ENCODE measurements around the gene GMDS. TPM values are rescaled to one million over a fixed set of nuclear protein-coding genes. Genes with fewer than 3 reads are reported as not detected.

Gene GMDS
- total RNA-seq, 2 donors from 2014 or later = 25.4 to 29.5 TPM

GRCh38 chr6:2111162-2111677, 134.2 kb downstream of the GMDS start:
- Histone ChIP-seq H3K4me1 (ENCODE audit: control insufficient read depth, insufficient read depth, low read length) (no peaks in the 10 kb centered on the region), H3K36me3 (ENCODE audit: control insufficient read depth, insufficient read depth, low read length) (no peaks in the 10 kb centered on the region), H3K9me3 (ENCODE audit: control insufficient read depth, low read length) (no peaks in the 10 kb centered on the region), H3K4me3 (ENCODE audit: low read length) (no peak overlapping the region), H3K27ac (ENCODE audit: low read depth, low read length) (no peak overlapping the region), H3K27me3 (ENCODE audit: control insufficient read depth, insufficient read depth, low read length, poor library complexity, severe bottlenecking) (no peaks in the 10 kb centered on the region), H3K9ac (ENCODE audit: extremely low read depth, low read length, poor library complexity, severe bottlenecking) (no peak overlapping the region)
- H3K27ac Mint-ChIP-seq = no peak overlapping the region
- no peak for DNase-seq
- no peaks in the 10 kb centered on the region for H3K27me3 Mint-ChIP-seq (ENCODE audit: insufficient read depth)
- TF ChIP-seq CTCF (conservative IDR thresholded peaks at IDR 0.05) = no peak
- H3K4me1 Mint-ChIP-seq = no peaks in the 10 kb centered on the region
- no peaks in the 10 kb centered on the region for H3K9me3 Mint-ChIP-seq
- H3K4me3 Mint-ChIP-seq = no peak overlapping the region
- WGBS, 2 experiments (ENCODE audit: insufficient coverage in 1 of 2, insufficient read length in 1 of 2) = 92 to 97% methylated on average over 3 to 5 of the region's 5 CpGs
- no peaks in the 10 kb centered on the region for H3K36me3 Mint-ChIP-seq (ENCODE audit: low read depth)

GRCh38 chr6:2110504-2110903, 134.9 kb downstream of the GMDS start:
- Mint-ChIP-seq H3K4me3 (no peak overlapping the region), H3K4me1 (no peaks in the 10 kb centered on the region), H3K27ac (no peak overlapping the region), H3K9me3 (no peaks in the 10 kb centered on the region), H3K36me3 (ENCODE audit: low read depth) (no peaks in the 10 kb centered on the region), H3K27me3 (ENCODE audit: insufficient read depth) (no peaks in the 10 kb centered on the region)
- TF ChIP-seq CTCF (conservative IDR thresholded peaks at IDR 0.05) = no peak
- WGBS, 2 experiments (ENCODE audit: insufficient coverage in 1 of 2, insufficient read length in 1 of 2) = 88% methylated on average over 3 to 4 of the region's 4 CpGs
- no peak for DNase-seq
- Histone ChIP-seq H3K4me1 (ENCODE audit: control insufficient read depth, insufficient read depth, low read length) (no peaks in the 10 kb centered on the region), H3K27me3 (ENCODE audit: control insufficient read depth, insufficient read depth, low read length, poor library complexity, severe bottlenecking) (no peaks in the 10 kb centered on the region), H3K9me3 (ENCODE audit: control insufficient read depth, low read length) (no peaks in the 10 kb centered on the region), H3K36me3 (ENCODE audit: control insufficient read depth, insufficient read depth, low read length) (no peaks in the 10 kb centered on the region), H3K4me3 (ENCODE audit: low read length) (no peak overlapping the region), H3K27ac (ENCODE audit: low read depth, low read length) (no peak overlapping the region), H3K9ac (ENCODE audit: extremely low read depth, low read length, poor library complexity, severe bottlenecking) (no peak overlapping the region)

- H3K9me3 ChIP-seq (ENCODE audit: control insufficient read depth, low read length) = no peaks in the 10 kb centered on the region
- no peaks in the 10 kb centered on the region for H3K36me3 ChIP-seq (ENCODE audit: control insufficient read depth, insufficient read depth, low read length)
- H3K27me3 Mint-ChIP-seq (ENCODE audit: insufficient read depth) = no peaks in the 10 kb centered on the region
- H3K9ac ChIP-seq (ENCODE audit: extremely low read depth, low read length, poor library complexity, severe bottlenecking) = no peak overlapping the region
- H3K27ac ChIP-seq (ENCODE audit: low read depth, low read length) = no peak overlapping the region
- no peaks in the 10 kb centered on the region for H3K9me3 Mint-ChIP-seq
- no peaks in the 10 kb centered on the region for H3K4me1 ChIP-seq (ENCODE audit: control insufficient read depth, insufficient read depth, low read length)
- no peak overlapping the region for H3K27ac Mint-ChIP-seq
- WGBS, 2 experiments (ENCODE audit: insufficient coverage in 1 of 2, insufficient read length in 1 of 2) = 88 to 100% methylated on average over 1 to 5 of the region's 5 CpGs
- no peak overlapping the region for H3K4me3 Mint-ChIP-seq
- H3K4me1 Mint-ChIP-seq = no peaks in the 10 kb centered on the region
- no peak overlapping the region for H3K4me3 ChIP-seq (ENCODE audit: low read length)
- TF ChIP-seq CTCF (conservative IDR thresholded peaks at IDR 0.05) = no peak
- no peaks in the 10 kb centered on the region for H3K27me3 ChIP-seq (ENCODE audit: control insufficient read depth, insufficient read depth, low read length, poor library complexity, severe bottlenecking)
- DNase-seq = no peak
- H3K36me3 Mint-ChIP-seq (ENCODE audit: low read depth) = no peaks in the 10 kb centered on the region
Measured at GRCh38 chr6:2109796-2110195, 135.6 kb downstream of the GMDS start.

Measured in endodermal cell (in vitro differentiated cells).